ENCODE results near the gene RIT2.

RIT2 gene

DNA sequence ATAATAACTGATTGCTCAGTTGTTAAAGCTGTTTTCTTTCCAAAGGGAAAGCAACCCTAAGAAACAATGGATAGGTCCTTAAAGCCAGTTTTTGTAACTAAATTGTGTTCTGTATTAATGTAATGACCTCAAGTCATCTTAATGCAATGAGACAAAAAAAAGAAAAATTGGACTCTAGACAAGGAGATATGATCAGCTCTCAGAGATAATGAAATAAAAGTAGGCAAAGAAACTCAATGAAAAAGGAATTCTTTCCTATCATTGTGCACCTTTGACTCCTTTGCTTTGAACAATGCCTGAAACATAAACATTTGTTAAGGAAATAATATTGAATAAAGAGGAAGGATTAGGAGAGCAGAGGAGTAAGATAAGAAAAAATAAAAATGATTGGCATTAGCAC is 86.1 kb downstream of the RIT2 start:
- Histone ChIP-seq H3K27ac (ENCODE audit: extremely low read depth, low read depth, low read length) (no peak overlapping the region), H3K9me3 (ENCODE audit: control insufficient read depth, insufficient read depth, low read depth, low read length) (no peaks in the 10 kb centered on the region), H3K36me3 (ENCODE audit: control insufficient read depth in 2 of 2, insufficient read depth in 1 of 2, low read length in 2 of 2) (no peaks in the 10 kb centered on the region), H3K4me1 (ENCODE audit: control insufficient read depth, insufficient read depth, low read length) (no peaks in the 10 kb centered on the region; the same call in 1 of the 2 replicates), H3K4me3 (ENCODE audit: low read depth, low read length) (no peak overlapping the region)
- ChIA-PET POLR2A (no interaction called here), CTCF (no interaction called here)
- TF ChIP-seq HOXC10 (CRISPR knock-in tag; IDR thresholded peaks at IDR 0.05) (no peak), ZNF747 (tag by site-specific recombination; IDR thresholded peaks at IDR 0.05) (no peak), KLF10 (tag by site-specific recombination; IDR thresholded peaks at IDR 0.05) (no peak), ZNF529 (tag by site-specific recombination; IDR thresholded peaks at IDR 0.05; ENCODE audit: insufficient replicate concordance) (no peak), ZFP37 (tag by site-specific recombination; IDR thresholded peaks at IDR 0.05) (no peak), ZNF146 (tag by site-specific recombination; IDR thresholded peaks at IDR 0.05) (no peak), ZNF354C (tag by site-specific recombination; IDR thresholded peaks at IDR 0.05; ENCODE audit: borderline replicate concordance, low read depth) (no peak), ZNF335 (tag by site-specific recombination; conservative IDR thresholded peaks at IDR 0.05) (no peak), ZNF610 (tag by site-specific recombination; IDR thresholded peaks at IDR 0.05; ENCODE audit: borderline replicate concordance) (no peak), ZNF112 (tag by site-specific recombination; IDR thresholded peaks at IDR 0.05) (no peak), SCRT2 (tag by site-specific recombination; IDR thresholded peaks at IDR 0.05) (no peak), RBAK (tag by site-specific recombination; IDR thresholded peaks at IDR 0.05) (no peak), ZNF629 (tag by site-specific recombination; IDR thresholded peaks at IDR 0.05) (no peak)
- TF ChIP-seq, protein P1, sequence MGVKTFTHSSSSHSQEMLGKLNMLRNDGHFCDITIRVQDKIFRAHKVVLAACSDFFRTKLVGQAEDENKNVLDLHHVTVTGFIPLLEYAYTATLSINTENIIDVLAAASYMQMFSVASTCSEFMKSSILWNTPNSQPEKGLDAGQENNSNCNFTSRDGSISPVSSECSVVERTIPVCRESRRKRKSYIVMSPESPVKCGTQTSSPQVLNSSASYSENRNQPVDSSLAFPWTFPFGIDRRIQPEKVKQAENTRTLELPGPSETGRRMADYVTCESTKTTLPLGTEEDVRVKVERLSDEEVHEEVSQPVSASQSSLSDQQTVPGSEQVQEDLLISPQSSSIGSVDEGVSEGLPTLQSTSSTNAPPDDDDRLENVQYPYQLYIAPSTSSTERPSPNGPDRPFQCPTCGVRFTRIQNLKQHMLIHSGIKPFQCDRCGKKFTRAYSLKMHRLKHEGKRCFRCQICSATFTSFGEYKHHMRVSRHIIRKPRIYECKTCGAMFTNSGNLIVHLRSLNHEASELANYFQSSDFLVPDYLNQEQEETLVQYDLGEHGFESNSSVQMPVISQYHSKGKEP (tag by site-specific recombination; IDR thresholded peaks at IDR 0.05) = no peak
- TF ChIP-seq, protein P2, sequence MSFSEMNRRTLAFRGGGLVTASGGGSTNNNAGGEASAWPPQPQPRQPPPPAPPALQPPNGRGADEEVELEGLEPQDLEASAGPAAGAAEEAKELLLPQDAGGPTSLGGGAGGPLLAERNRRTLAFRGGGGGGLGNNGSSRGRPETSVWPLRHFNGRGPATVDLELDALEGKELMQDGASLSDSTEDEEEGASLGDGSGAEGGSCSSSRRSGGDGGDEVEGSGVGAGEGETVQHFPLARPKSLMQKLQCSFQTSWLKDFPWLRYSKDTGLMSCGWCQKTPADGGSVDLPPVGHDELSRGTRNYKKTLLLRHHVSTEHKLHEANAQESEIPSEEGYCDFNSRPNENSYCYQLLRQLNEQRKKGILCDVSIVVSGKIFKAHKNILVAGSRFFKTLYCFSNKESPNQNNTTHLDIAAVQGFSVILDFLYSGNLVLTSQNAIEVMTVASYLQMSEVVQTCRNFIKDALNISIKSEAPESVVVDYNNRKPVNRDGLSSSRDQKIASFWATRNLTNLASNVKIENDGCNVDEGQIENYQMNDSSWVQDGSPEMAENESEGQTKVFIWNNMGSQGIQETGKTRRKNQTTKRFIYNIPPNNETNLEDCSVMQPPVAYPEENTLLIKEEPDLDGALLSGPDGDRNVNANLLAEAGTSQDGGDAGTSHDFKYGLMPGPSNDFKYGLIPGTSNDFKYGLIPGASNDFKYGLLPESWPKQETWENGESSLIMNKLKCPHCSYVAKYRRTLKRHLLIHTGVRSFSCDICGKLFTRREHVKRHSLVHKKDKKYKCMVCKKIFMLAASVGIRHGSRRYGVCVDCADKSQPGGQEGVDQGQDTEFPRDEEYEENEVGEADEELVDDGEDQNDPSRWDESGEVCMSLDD (tag by site-specific recombination; IDR thresholded peaks at IDR 0.05) = no peak
- TF ChIP-seq, protein P3, sequence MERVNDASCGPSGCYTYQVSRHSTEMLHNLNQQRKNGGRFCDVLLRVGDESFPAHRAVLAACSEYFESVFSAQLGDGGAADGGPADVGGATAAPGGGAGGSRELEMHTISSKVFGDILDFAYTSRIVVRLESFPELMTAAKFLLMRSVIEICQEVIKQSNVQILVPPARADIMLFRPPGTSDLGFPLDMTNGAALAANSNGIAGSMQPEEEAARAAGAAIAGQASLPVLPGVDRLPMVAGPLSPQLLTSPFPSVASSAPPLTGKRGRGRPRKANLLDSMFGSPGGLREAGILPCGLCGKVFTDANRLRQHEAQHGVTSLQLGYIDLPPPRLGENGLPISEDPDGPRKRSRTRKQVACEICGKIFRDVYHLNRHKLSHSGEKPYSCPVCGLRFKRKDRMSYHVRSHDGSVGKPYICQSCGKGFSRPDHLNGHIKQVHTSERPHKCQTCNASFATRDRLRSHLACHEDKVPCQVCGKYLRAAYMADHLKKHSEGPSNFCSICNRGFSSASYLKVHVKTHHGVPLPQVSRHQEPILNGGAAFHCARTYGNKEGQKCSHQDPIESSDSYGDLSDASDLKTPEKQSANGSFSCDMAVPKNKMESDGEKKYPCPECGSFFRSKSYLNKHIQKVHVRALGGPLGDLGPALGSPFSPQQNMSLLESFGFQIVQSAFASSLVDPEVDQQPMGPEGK (tag by site-specific recombination; IDR thresholded peaks at IDR 0.05) = no peak
- TF ChIP-seq, protein P4, sequence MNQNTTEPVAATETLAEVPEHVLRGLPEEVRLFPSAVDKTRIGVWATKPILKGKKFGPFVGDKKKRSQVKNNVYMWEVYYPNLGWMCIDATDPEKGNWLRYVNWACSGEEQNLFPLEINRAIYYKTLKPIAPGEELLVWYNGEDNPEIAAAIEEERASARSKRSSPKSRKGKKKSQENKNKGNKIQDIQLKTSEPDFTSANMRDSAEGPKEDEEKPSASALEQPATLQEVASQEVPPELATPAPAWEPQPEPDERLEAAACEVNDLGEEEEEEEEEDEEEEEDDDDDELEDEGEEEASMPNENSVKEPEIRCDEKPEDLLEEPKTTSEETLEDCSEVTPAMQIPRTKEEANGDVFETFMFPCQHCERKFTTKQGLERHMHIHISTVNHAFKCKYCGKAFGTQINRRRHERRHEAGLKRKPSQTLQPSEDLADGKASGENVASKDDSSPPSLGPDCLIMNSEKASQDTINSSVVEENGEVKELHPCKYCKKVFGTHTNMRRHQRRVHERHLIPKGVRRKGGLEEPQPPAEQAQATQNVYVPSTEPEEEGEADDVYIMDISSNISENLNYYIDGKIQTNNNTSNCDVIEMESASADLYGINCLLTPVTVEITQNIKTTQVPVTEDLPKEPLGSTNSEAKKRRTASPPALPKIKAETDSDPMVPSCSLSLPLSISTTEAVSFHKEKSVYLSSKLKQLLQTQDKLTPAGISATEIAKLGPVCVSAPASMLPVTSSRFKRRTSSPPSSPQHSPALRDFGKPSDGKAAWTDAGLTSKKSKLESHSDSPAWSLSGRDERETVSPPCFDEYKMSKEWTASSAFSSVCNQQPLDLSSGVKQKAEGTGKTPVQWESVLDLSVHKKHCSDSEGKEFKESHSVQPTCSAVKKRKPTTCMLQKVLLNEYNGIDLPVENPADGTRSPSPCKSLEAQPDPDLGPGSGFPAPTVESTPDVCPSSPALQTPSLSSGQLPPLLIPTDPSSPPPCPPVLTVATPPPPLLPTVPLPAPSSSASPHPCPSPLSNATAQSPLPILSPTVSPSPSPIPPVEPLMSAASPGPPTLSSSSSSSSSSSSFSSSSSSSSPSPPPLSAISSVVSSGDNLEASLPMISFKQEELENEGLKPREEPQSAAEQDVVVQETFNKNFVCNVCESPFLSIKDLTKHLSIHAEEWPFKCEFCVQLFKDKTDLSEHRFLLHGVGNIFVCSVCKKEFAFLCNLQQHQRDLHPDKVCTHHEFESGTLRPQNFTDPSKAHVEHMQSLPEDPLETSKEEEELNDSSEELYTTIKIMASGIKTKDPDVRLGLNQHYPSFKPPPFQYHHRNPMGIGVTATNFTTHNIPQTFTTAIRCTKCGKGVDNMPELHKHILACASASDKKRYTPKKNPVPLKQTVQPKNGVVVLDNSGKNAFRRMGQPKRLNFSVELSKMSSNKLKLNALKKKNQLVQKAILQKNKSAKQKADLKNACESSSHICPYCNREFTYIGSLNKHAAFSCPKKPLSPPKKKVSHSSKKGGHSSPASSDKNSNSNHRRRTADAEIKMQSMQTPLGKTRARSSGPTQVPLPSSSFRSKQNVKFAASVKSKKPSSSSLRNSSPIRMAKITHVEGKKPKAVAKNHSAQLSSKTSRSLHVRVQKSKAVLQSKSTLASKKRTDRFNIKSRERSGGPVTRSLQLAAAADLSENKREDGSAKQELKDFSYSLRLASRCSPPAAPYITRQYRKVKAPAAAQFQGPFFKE (tag by site-specific recombination; IDR thresholded peaks at IDR 0.05; ENCODE audit: borderline replicate concordance) = no peak
- TF ChIP-seq, protein P5, sequence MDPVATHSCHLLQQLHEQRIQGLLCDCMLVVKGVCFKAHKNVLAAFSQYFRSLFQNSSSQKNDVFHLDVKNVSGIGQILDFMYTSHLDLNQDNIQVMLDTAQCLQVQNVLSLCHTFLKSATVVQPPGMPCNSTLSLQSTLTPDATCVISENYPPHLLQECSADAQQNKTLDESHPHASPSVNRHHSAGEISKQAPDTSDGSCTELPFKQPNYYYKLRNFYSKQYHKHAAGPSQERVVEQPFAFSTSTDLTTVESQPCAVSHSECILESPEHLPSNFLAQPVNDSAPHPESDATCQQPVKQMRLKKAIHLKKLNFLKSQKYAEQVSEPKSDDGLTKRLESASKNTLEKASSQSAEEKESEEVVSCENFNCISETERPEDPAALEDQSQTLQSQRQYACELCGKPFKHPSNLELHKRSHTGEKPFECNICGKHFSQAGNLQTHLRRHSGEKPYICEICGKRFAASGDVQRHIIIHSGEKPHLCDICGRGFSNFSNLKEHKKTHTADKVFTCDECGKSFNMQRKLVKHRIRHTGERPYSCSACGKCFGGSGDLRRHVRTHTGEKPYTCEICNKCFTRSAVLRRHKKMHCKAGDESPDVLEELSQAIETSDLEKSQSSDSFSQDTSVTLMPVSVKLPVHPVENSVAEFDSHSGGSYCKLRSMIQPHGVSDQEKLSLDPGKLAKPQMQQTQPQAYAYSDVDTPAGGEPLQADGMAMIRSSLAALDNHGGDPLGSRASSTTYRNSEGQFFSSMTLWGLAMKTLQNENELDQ (tag by site-specific recombination; IDR thresholded peaks at IDR 0.05; ENCODE audit: low read depth) = no peak
